PFSK-1 (cell line): ENCODE measurements around the gene GFRA4.

Source experiments
- POLR2AphosphoS5 ChIP-seq: IDR thresholded peaks from 2 replicates; pipeline ENCODE4 v1.6.1; 2012; ENCODE audit warnings: low read depth, mild to moderate bottlenecking, control low read depth, low read length, moderate library complexity
- REST ChIP-seq, 2 experiments: IDR thresholded peaks; 2 replicates each; pipeline versions ENCODE4 v1.6.1 to v1.8.0; 2011 to 2012; ENCODE audit warnings: low read depth in 2 of 2, low read length in 2 of 2, control low read depth in 1 of 2, inconsistent platforms in 1 of 2, mild to moderate bottlenecking in 1 of 2, moderate library complexity in 1 of 2; ENCODE audit not compliant: insufficient read depth in 1 of 2

GRCh38 chr20:3661060-3661813, 2.0 kb downstream of the GFRA4 start:
- TF ChIP-seq POLR2AphosphoS5 (no peak), REST (IDR thresholded peaks at IDR 0.05; ENCODE audit: insufficient read depth in 1 of 2, low read depth in 2 of 2, low read length in 2 of 2) (no peak)
